ENCODE measurements around the gene GNG13. TPM values are rescaled to one million over a fixed set of nuclear protein-coding genes. Genes with fewer than 3 reads are reported as not detected.
A peak's percentile ranks its signal among the peaks of the same experiment; 100 is the strongest.

GNG13 gene
- total and polyA plus RNA-seq, 9 of the 15 experiments (the other 6 are each of a cell fraction or from before 2014, with no cell fraction given): not detected

DNA sequence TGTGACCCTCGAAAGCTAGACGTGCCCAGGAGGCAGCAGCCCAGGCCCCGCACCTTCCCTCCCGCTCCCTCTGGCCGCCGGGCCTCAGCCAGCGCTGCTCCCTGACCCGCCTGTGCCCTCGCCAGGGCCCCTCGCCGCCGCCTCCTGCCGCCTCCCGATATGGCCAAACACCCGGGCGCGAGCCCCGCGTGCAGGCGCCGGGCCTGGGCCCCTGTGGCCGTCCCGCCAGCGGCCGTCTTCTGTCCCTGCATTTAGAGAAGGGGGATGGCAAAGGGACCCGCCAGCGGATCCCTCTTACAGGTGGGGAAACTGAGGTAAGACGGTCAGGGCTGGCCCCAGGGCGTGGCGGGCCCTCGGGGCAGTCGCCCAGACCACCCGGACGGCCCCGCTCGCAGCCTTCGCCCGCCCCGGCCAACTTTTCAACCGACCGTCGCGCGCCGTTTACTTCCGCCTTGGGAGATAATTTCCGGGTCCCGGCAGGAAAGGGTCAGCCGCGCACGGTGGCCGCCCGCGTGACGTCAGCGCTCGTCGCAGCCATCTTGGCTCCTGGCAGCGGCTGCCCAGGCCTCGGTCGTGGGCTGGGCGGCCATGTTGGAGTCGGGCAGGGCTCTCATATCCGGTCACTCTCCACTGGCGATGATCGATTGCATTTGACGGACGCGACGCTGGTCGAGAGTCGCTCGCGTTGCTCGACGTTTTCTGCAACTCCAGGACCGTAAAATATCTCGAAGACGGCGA is 7.0 kb upstream of the GNG13 start (continued):
- TF ChIP-seq, protein P1, sequence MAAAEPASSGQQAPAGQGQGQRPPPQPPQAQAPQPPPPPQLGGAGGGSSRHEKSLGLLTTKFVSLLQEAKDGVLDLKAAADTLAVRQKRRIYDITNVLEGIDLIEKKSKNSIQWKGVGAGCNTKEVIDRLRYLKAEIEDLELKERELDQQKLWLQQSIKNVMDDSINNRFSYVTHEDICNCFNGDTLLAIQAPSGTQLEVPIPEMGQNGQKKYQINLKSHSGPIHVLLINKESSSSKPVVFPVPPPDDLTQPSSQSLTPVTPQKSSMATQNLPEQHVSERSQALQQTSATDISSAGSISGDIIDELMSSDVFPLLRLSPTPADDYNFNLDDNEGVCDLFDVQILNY (CRISPR knock-in tag; IDR thresholded peaks at IDR 0.05): no peak
- no peak for TF ChIP-seq ZNF316 (IDR thresholded peaks at IDR 0.05)
- TF ChIP-seq PHF8 (IDR thresholded peaks at IDR 0.05; ENCODE audit: borderline replicate concordance, low read length): peak; percentile 94; the same call in 1 of the 2 replicates
- TF ChIP-seq ZNF561 (CRISPR knock-in tag; conservative IDR thresholded peaks at IDR 0.05): no peak
- peak; percentile 81 for TF ChIP-seq SP1 (CRISPR knock-in tag; IDR thresholded peaks at IDR 0.05)
- TF ChIP-seq ZNF133 (CRISPR knock-in tag; IDR thresholded peaks at IDR 0.05): no peak
- no peak for TF ChIP-seq FOXJ3 (CRISPR knock-in tag; IDR thresholded peaks at IDR 0.05)
- TF ChIP-seq SMAD2 (IDR thresholded peaks at IDR 0.05; ENCODE audit: low read depth, low read length): no peak
- peak; percentile 98 for TF ChIP-seq MEIS2 (IDR thresholded peaks at IDR 0.05; ENCODE audit: partially characterized antibody)
- no peak for TF ChIP-seq THRAP3 (IDR thresholded peaks at IDR 0.05; ENCODE audit: borderline replicate concordance)
- TF ChIP-seq ZNF511 (CRISPR knock-in tag; IDR thresholded peaks at IDR 0.05): peak; percentile 54
- peak; percentile 78 for TF ChIP-seq C11orf30 (IDR thresholded peaks at IDR 0.05; ENCODE audit: low read depth)
- peak; percentile 95 for TF ChIP-seq ZBTB17 (CRISPR knock-in tag; IDR thresholded peaks at IDR 0.05)
- TF ChIP-seq KAT2B (IDR thresholded peaks at IDR 0.05; ENCODE audit: low read depth, low read length): no peak
- TF ChIP-seq EGR1 (conservative IDR thresholded peaks at IDR 0.05): 0 out of 2 replicates have a peak, but pooled peaks have one; percentile 32
- TF ChIP-seq SOX6 (IDR thresholded peaks at IDR 0.05): peak; percentile 53; the same call in 1 of the 2 replicates
- no peak for TF ChIP-seq CBFB (CRISPR knock-in tag; IDR thresholded peaks at IDR 0.05)
- TF ChIP-seq POLR2A (conservative IDR thresholded peaks at IDR 0.05): peak; percentile 88
- TF ChIP-seq, protein P2, sequence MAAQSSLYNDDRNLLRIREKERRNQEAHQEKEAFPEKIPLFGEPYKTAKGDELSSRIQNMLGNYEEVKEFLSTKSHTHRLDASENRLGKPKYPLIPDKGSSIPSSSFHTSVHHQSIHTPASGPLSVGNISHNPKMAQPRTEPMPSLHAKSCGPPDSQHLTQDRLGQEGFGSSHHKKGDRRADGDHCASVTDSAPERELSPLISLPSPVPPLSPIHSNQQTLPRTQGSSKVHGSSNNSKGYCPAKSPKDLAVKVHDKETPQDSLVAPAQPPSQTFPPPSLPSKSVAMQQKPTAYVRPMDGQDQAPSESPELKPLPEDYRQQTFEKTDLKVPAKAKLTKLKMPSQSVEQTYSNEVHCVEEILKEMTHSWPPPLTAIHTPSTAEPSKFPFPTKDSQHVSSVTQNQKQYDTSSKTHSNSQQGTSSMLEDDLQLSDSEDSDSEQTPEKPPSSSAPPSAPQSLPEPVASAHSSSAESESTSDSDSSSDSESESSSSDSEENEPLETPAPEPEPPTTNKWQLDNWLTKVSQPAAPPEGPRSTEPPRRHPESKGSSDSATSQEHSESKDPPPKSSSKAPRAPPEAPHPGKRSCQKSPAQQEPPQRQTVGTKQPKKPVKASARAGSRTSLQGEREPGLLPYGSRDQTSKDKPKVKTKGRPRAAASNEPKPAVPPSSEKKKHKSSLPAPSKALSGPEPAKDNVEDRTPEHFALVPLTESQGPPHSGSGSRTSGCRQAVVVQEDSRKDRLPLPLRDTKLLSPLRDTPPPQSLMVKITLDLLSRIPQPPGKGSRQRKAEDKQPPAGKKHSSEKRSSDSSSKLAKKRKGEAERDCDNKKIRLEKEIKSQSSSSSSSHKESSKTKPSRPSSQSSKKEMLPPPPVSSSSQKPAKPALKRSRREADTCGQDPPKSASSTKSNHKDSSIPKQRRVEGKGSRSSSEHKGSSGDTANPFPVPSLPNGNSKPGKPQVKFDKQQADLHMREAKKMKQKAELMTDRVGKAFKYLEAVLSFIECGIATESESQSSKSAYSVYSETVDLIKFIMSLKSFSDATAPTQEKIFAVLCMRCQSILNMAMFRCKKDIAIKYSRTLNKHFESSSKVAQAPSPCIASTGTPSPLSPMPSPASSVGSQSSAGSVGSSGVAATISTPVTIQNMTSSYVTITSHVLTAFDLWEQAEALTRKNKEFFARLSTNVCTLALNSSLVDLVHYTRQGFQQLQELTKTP (IDR thresholded peaks at IDR 0.05; ENCODE audit: low read depth in 1 of 2, partially characterized antibody in 2 of 2): no peak
- TF ChIP-seq DLX4 (CRISPR knock-in tag; IDR thresholded peaks at IDR 0.05): no peak
- TF ChIP-seq TCFL5 (CRISPR knock-in tag; conservative IDR thresholded peaks at IDR 0.05): no peak

Measured in K562 (cell line).